Hematopoietic multipotent progenitor cell treated with erythropoietin and hydrocortisone succinate and interleukin-3 and kit ligand, for 15 days (in vitro differentiated cells): ENCODE results near the gene PRR18.

ENCODE experiments used
- DNase-seq: peaks from one replicate; pipeline ENCODE4 v3.0.0-alpha.2; 2015; ENCODE audit warnings: low spot score

Gene PRR18

GRCh38 chr6:166274739-166275370 is 33.3 kb downstream of the PRR18 start:
- DNase-seq = no peak

- DNase-seq = no peak
These were observed 34.0 kb downstream of the PRR18 start for GRCh38 chr6:166274163-166274562.

- DNase-seq = no peak
These were observed 36.8 kb downstream of the PRR18 start for GRCh38 chr6:166271376-166271765.

- no peak for DNase-seq
These were observed 37.4 kb downstream of the PRR18 start for GRCh38 chr6:166270706-166271375.

GRCh38 chr6:166269301-166270039 is 38.7 kb downstream of the PRR18 start:
- no peak for DNase-seq

GRCh38 chr6:166268431-166268830 is 39.8 kb downstream of the PRR18 start:
- DNase-seq = no peak

- DNase-seq = no peak
These were observed 40.7 kb downstream of the PRR18 start for GRCh38 chr6:166267526-166267925.

- DNase-seq = no peak
These were observed 41.9 kb downstream of the PRR18 start for GRCh38 chr6:166266336-166266735.

GRCh38 chr6:166262743-166263515 is 45.3 kb downstream of the PRR18 start:
- no peak for DNase-seq

GRCh38 chr6:166259296-166259977 is 48.8 kb downstream of the PRR18 start:
- no peak for DNase-seq

- no peak for DNase-seq
These were observed 49.3 kb downstream of the PRR18 start for GRCh38 chr6:166258854-166259276.

GRCh38 chr6:166257911-166258318 is 50.3 kb downstream of the PRR18 start:
- no peak for DNase-seq
